Forelimb muscle (tissue), 1 donor: Measurements from ENCODE around the gene MYMX. TPM values are rescaled to one million over a fixed set of nuclear protein-coding genes. Genes with fewer than 3 reads are reported as not detected.
A peak's percentile ranks its signal among the peaks of the same experiment; 100 is the strongest.
"Not testable (repeated sequence)": the region's sequence is repeated elsewhere in the genome, so short reads cannot be mapped to it uniquely, and the experiment has no call there.

ENCODE experiments used
- DNase-seq: peaks from one replicate; pipeline ENCODE4 v3.0.0-alpha.2; 2013; ENCODE audit warnings: low read depth
- polyA plus RNA-seq: library from polyadenylated mRNA; unstranded; fragments of 120-200 nt; gene quantifications from one replicate; pipeline ENCODE4 v1.2.1, GENCODE V29; 2013; ENCODE audit not compliant: insufficient read length

The MYMX gene
- 21.9 TPM for polyA plus RNA-seq

DNA sequence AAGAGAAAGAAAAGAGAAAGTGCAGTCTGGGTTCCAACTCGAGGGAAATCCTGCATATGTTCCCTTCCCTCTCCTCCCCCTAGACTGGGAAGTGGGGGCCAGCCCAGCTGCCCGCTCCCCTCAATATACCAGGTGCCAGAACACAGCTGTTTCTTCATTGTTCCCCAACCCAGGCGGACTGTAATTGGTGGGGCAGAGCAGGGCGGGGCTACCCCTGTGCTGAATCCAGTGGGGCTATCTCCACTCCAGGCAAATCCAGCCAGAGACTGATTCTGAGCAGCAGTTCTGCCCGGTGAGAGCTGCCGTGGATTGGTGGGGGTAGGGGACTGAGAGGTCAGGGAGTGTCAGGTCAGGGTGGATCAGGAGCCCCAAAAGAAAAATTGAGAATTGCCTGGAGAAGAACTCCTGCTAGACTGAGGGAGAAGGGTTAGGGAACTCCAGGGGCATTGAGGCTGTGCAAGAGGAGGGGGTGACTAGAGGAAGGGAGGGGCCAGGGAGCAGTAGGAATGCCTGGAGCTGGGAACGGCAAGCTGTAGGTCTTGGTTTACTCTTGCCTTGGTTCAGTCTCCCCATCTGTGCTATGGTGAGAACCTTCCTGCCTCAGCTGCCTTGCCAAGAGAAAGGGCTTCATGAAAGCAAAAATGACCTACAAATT lies at the start of gene MYMX:
TSS of gene MYMX (plus strand) at position 250 of the 655 bp plus-strand sequence. CDS start 546 bp downstream, outside the sequence.
- no peak for DNase-seq

DNA sequence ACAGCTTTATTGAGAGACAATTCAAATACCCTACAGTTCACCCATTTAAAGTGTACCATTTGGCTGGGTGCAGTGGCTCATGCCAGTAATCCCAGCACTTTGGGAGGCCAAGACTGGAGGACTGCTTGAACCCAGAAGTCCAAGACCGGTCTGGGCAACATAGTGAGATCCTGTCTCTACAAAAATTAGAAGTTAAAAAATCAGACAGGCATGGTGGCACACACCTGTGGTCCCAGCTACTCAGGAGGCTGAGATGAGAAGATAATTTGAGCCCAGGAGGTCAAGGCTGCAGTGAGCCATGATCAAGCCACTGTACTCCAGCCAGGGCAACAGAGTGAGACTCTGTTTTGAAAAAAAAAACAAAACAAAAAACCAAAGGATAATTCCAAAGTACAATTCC lies 49.2 kb upstream of the MYMX start:
- DNase-seq: no peak

DNA sequence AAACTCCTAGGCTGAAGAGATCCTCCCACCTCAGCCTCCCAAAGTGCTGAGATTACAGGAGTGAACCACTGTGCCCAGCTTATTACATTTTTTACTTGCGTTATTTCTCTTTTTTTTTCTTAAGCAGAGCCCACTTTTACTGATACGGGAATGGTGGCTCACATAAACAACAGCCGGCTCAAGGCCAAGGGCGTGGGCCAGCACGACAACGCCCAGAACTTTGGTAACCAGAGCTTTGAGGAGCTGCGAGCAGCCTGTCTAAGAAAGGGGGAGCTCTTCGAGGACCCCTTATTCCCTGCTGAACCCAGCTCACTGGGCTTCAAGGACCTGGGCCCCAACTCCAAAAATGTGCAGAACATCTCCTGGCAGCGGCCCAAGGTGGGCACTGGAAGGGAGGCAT lies 47.6 kb upstream of the MYMX start:
- no peak for DNase-seq

DNA sequence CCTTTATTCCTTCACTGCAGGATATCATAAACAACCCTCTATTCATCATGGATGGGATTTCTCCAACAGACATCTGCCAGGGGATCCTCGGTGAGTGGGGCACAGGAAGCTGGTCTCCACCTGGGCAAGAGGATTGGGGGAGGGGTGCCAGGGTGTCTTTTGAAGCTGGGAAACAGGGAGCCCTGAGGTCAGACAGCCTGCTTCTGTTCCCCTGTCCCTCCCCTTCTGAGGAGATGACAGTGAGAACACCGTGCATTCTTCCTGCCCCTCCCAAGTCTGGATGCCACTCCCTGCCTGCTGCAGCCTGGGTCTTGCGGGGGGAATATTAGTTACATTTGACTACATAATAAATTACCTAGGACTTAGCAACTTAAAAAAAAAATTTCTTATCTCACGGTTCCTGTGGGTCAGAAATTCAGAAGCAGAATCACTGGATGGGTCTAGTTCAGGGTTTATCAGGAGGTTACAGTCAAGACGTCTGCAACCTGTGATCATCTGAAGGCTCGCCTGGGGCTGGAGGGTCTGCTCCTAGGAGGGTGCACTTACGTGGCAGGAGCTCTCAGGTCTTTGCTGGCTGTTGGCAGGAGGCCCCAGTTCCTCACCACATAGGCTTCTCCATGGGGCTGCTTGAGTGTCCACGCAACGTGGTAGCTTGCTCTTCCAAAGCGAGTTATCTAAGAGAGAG lies 46.7 kb upstream of the MYMX start:
- DNase-seq: no peak

DNA sequence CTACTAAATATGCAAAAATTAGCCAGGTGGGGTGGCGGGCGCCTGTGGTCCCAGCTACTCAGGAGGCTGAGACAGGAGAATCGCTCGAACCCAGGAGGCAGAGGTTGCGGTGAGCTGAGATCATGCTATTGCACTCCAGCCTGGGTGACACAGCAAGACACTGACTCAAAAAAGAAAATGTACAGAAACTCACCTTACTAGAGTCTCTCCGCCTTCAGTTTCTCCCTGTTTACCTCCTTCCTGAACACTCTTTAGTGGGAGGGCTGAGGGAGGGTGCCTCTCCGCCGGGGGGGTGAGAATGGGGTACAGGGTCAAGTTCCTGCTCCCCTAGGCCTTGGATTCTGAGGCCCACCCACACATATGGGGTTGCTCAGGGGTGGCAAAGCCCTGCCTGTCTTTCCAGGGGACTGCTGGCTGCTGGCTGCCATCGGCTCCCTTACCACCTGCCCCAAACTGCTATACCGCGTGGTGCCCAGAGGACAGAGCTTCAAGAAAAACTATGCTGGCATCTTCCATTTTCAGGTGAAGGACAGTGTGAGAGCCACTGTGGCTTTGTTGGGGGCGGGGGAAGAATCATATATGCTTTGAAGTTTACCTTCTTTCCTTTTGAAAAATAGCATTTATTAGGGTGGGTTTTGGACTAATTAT lies 44.7 kb upstream of the MYMX start:
- DNase-seq: no peak

DNA sequence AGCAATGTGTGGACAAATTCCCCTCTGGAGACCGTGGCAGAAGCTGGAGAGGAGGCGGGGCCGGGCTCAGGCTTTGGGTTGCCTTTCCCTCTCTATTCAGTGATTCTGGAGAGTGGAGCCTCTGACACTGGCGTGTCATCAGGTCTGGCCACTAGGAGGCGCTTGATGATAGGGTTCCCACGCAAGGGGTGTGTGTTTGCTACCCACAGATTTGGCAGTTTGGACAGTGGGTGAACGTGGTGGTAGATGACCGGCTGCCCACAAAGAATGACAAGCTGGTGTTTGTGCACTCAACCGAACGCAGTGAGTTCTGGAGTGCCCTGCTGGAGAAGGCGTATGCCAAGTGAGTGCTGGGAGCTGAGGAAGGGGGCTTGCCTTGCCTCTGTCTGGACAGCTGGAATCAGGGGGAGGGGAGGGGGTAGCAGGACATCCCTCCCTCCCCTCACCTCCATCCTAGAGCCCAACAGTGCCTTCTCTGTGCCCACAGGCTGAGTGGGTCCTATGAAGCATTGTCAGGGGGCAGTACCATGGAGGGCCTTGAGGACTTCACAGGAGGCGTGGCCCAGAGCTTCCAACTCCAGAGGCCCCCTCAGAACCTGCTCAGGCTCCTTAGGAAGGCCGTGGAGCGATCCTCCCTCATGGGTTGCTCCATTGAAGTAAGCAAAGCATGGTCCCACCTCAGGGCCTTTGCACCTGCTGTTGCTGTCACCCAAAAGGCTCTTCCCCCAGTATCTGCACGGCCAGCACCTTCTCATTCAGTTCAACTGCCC lies 43.8 kb upstream of the MYMX start:
- DNase-seq: peak; percentile 36

DNA sequence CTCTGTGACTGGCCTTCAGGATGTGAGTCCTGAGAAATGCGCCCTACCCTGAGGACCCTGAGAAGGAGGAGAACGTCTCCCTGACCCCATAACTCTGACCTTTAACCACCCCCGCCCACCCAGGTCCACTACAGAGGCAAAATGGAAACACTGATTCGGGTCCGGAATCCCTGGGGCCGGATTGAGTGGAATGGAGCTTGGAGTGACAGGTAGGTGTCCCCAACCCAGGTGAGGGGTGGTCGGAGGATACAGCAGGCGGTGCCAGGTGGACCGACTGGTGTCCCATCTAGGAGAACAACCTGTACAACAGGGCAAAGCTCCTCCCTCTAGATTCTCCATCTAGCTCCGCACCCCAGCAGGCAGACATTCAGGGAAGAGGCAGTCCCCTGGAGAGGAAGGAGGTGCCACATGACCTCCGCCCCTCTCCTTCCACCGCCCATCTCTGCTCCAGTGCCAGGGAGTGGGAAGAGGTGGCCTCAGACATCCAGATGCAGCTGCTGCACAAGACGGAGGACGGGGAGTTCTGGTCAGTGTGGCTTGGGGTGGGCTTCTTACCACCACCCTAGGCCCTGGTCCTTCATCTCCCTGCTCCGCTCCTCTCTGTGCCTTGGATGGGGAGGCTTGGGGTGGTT lies 40.5 kb upstream of the MYMX start:
- DNase-seq: no peak

DNA sequence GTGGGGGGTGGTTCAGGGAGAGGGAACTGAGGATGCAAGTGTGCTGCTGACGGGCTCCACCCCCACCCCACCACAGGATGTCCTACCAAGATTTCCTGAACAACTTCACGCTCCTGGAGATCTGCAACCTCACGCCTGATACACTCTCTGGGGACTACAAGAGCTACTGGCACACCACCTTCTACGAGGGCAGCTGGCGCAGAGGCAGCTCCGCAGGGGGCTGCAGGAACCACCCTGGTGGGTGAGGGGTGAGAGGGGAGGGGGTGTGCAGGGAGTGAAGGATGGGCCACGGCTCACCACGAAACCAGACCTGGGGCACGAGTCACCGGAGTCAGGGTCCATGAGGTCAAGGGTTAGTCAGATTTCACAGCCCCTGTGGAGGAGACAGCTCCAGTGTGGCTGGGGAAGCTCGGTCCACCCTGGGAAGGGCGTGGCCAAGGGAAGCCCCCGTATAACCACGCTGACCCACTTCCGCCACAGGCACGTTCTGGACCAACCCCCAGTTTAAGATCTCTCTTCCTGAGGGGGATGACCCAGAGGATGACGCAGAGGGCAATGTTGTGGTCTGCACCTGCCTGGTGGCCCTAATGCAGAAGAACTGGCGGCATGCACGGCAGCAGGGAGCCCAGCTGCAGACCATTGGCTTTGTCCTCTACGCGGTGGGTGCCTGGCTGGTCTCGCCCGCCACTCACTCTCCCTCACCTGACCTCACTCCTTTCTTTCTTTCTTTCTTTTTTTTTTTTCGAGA lies 39.8 kb upstream of the MYMX start:
- DNase-seq: no peak

DNA sequence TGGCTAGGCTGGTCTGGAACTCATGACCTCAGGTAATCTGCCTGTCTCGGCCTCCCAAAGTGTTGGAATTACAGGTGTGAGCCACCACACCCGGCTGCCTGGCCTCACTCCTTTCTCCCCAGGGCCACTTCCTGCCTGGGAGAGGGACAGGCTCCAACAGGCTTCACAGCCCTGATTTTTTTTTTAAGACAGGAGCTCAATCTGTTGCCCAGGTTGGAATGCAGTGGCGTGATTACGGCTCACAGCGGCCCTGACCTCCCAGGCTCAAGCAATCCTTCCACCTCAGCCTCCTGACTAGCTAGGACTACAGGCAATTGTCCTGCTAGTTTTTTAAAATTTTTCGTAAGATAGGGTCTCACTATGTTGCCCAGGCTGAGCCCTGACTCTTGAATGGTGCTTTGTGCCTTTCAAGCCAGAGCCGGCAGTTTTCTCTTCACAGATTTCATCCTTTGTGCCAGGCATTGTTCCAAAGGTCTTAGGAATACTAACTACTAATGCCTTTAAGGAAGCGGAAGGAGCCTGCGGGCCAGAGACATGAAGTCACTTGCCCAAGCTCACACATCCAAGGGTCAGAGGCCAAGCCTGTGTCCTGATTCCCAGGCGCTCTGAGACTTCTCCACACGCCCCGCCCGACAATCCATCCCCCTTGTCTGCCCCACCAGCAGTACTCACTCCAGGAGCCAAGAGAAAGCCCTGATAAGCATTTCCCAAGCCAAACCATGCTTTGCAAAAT lies 38.9 kb upstream of the MYMX start:
- no peak for DNase-seq

DNA sequence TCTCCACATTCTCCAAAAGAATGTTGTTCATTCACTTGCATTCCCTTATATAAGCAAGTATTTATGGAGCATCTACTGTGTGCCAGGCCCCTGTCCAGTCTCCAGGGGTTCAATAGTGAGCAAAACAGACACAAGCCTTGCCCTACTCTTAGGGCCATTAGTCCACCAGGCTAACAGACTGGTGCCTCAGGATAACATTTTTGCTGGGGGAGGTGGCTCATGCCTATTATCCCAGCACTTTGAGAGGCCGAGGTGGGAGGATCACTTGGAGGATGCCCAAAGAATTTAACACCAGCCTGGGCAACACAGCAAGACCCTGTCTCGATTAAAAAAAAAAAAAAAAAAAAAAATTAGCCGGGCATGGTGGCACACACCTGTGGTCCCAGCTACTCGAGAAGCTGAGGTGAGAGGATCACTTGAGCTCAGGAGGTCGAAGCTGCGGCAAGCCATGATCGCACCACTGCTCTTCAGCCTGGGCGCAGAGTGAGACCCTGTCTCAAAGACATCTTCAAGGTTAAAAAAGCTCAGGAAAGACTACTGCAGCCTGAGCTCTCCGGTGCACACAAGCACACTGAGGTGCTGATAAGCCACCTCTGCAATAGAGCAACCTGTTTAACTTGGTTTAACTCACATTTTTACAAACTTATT lies 38.2 kb upstream of the MYMX start:
- no peak for DNase-seq

DNA sequence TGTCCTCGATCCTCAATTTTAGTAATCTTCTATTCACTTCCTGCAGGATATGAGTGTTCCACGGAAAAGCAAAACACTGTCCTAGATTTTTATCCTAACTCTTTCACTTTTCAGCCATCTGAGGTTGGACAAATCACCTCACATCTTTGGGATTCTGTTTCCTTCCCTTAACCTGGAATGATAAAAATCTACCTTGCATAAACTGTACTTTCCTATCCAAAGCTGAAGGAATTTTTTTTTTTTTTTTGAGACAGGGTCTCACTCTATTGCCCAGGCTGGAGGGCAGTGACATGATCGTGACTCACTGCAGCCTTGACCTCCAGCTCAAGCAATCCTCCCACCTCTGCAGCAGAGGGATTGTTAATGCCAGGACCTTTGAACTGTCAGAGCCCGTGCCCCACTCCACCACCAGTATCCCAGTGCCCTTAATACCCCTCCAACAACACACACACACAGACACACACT lies 37.6 kb upstream of the MYMX start:
- no peak for DNase-seq

DNA sequence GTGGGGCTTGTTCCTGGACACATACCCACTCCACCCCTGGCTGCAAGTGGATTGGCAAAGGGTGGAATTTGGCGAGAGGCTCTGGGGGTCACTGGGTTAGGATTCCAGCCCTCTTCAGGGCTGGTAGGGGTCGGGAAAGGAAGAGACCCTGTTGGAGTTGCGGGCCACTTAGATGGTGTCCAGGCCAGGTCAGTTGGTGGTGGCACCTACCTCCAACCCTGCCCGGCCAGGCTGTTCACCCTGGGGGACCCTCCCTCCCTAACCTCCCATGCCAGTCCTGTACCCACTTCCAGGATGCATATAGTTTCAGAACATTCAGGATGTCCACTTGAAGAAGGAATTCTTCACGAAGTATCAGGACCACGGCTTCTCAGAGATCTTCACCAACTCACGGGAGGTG lies 37.1 kb upstream of the MYMX start:
- no peak for DNase-seq

DNA sequence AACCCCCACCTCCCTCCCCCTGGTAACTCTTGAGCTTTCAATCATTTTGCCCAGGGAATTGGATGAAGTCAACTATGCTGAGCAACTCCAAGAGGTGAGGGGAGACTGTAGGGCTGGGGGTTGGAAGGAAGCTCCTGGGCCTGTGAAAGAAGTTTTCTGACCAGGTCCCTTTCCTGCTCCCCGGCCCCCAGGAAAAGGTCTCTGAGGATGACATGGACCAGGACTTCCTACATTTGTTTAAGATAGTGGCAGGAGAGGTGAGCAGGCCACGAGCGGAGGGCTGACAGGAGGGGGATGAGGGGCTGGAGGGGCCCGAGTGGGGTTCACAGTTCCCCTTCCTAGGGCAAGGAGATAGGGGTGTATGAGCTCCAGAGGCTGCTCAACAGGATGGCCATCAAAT lies 36.3 kb upstream of the MYMX start:
- DNase-seq: no peak

DNA sequence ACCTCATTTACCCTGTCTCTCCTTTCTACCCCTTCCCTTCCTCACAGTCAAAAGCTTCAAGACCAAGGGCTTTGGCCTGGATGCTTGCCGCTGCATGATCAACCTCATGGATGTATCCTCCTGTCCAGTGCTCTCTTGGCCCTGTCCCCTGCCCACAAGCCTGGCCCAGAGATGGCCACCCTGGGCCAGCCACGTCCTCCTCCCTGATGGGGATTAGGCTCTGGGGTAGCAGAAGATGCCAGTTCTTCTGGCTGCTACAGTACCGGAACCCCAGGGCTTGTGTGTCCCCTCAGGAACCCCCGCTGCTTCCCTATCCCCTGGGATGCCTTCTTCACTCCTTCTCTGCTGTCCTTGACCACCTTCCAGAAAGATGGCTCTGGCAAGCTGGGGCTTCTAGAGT lies 35.8 kb upstream of the MYMX start:
- no peak for DNase-seq

DNA sequence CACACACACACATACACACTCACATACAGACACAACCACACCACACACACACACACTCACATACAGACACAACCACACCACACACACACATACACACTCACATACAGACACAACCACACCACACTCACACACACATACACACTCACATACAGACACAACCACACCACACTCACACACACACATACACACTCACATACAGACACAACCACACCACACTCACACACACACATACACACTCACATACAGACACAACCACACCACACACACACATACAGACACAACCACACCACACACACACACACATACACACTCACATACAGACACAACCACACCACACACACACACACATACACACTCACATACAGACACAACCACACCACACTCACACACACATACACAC lies 34.9 kb upstream of the MYMX start:
- not testable (repeated sequence) for DNase-seq

DNA sequence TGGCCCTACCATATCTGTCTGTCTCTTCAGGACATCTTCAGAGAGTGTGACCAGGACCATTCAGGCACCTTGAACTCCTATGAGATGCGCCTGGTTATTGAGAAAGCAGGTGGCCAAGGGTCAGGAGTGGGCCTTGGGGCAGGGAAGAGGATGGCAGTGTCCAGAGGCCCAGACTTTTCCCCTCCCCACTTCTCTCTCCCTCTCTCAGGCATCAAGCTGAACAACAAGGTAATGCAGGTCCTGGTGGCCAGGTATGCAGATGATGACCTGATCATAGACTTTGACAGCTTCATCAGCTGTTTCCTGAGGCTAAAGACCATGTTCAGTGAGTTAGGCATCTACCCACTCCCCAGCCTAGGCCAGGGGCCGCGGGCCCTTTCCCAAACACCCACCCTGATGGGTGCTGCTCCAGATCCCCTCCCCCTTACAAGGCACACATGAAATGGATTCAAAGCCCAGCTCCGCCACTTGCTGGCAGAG lies 33.8 kb upstream of the MYMX start:
- DNase-seq: no peak

DNA sequence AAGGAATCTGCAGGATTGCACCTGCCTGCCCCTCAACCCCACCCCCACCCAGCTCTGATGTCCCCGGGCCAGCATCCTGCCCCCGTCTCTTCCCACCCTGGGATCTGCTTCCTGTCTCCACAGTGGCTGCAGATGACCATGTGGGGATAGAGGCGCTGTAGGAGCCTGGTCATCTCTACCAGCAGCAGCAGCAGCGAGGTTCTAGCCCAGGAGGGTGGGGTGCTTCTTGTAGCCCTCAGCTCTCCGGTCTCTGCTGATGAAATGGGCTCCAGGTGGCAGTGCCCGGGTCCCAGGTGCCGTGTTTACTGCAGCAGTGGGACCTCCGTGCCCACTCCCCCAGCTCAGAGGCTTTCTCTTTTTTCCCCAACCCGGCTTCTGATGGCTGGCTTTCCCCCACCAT lies 32.9 kb upstream of the MYMX start:
- DNase-seq: no peak

DNA sequence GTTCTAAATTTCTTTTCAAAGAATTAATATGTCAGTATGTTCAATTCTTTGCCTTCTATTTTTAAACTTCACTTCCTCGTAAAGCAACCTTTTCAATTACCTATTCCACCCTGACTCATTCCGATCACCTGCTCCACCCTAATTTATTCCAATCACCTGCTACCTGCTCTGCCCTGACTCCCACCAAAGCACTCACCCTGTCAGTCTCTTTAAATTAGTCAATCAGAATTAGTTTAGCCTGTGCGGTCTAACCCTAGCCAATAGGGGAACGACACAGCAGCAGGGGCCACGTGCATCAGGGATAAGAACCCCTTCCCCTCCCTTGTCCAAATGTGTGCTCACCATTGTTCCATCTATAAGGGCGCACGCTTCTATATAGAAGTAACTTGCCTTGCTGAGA lies 31.4 kb upstream of the MYMX start:
- not testable (repeated sequence) for DNase-seq

DNA sequence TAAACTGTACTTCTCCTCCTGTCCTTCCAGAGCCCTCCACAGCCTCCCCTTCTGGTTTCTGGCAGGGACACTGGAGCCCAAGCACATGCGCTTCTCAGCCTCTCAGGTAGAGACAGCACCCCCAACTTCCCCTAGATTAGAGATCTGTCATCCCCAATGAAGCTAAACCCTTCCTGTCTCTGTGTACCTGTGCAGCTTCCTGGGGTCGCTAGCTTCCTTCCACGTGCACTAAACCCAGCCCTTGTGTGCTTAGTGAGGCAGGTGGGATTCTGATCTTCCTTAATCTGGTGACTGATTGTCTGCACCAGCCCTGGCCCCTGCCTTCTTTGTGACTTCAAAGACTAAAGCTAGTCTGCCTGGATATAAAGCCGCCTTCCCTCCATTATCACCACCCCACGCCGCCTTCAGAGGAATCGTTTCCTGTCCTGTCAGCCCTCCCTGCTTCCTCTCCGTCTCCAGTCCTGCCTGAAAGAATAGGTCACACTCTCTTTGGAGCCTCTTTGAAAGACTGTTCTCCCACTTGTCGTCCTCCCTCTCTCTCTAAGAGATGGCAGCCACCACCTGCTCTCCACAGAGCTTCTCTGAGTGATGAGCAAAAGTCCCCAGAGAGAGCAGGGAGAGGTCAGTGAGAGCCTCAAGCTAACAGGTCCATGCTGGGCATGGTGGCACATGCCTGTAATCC lies 30.6 kb upstream of the MYMX start:
- DNase-seq: no peak
